Activated naive CD8-positive, alpha-beta T cell treated with anti-CD3 and anti-CD28 coated beads for 36 hours (primary cell): ENCODE data around the gene EGLN2. TPM values are rescaled to one million over a fixed set of nuclear protein-coding genes. Genes with fewer than 3 reads are reported as not detected.

Experiments
- DNase-seq: peaks from one replicate; pipeline ENCODE4 v3.0.0; 2021
- H3K27ac Mint-ChIP-seq: one replicate; pipeline ENCODE4 v1.8.0; 2022; ENCODE audit warnings: mild to moderate bottlenecking, moderate library complexity, mixed read lengths
- H3K27me3 Mint-ChIP-seq: one replicate; pipeline ENCODE4 v1.8.0; 2022; ENCODE audit warnings: mild to moderate bottlenecking, mixed read lengths
- H3K36me3 Mint-ChIP-seq: one replicate; pipeline ENCODE4 v1.8.0; 2021; ENCODE audit warnings: mild to moderate bottlenecking, mixed read lengths
- H3K4me1 Mint-ChIP-seq: one replicate; pipeline ENCODE4 v1.8.0; 2021; ENCODE audit warnings: mixed read lengths
- H3K4me3 Mint-ChIP-seq: one replicate; pipeline ENCODE4 v1.8.0; 2022; ENCODE audit warnings: mild to moderate bottlenecking, moderate library complexity, mixed read lengths
- H3K9me3 Mint-ChIP-seq: one replicate; pipeline ENCODE4 v1.8.0; 2022; ENCODE audit warnings: mixed read lengths
- total RNA-seq, 2 experiments: library from RNA; stranded (reverse); gene quantifications; one replicate each; pipeline ENCODE4 v1.2.3, GENCODE V29; 2021

EGLN2 gene
- total RNA-seq, 2 experiments from 2014 or later: 97.2 to 100 TPM

DNA sequence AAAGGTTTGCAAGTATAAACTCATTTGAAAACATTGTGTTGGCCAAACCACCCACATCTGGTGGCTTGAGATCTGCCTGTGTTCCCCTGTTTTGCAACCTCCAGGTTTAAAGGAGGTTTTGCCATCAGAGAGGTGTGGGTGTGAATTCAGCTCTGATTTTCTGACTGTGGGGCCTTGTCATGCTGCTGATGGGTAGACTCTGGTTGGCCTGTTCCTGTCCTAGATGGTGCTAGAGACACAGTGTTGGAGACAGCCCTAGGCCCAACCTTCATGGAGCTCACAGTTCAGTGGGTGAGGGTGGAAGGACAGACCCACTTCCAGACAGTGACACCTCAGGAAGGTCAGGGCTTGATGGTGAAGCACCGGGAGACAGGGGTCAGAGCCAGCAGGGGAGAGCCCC lies 13.5 kb upstream of the EGLN2 start:
- DNase-seq: no peak
- Mint-ChIP-seq H3K27me3 (no peaks in the 10 kb centered on the region), H3K36me3 (peaks cover 19% of the 10 kb centered on the region)

DNA sequence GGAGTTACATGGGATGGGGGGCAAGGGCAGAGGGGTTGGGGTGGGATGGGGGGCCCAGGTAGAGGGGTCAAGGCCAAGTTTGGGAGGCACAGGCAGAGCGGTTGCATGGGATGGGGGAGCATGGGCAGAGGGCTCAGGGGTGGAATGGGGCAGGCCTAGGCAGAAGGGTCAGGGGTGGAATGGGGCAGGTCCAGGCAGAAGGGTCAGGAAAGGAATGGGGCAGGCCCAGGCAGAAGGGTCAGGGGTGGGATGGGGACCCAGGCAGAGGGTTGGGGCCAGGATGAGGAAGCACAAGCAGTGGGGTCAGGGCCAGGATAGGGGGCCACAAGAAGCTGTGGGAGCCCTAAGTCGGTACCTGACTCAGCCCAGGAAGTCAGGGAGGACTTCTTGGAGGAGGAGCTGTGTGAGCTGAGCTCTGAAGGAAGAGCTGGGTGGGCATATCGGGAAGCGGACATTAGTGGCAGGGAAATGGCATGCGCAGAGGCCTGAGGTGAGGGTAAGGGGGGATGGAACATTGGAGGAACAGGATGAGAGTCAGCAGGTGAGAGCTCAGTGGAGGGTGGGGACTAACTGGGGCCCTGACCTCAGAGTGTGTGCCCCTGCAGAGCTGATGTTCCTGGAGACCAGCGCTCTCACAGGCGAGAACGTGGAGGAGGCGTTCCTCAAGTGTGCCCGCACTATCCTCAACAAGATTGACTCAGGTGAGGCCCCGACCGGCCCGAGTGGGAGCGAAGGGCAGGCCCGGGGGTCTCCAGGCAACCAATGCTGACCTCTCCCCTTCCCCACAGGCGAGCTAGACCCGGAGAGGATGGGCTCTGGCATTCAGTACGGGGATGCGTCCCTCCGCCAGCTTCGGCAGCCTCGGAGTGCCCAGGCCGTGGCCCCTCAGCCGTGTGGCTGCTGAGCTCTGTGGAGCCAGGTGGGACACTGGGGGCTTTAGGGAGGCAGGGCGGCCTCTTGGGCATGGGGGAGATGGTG lies 12.6 kb upstream of the EGLN2 start:
- H3K4me1 Mint-ChIP-seq: peaks cover 12% of the 10 kb centered on the region
- no peaks in the 10 kb centered on the region for H3K9me3 Mint-ChIP-seq
- no peak overlapping the region for H3K27ac Mint-ChIP-seq
- DNase-seq: no peak
- H3K4me3 Mint-ChIP-seq: no peak overlapping the region
- H3K36me3 Mint-ChIP-seq: peaks cover 17% of the 10 kb centered on the region
- H3K27me3 Mint-ChIP-seq: no peaks in the 10 kb centered on the region

More for the DNA sequence above, 13.5 kb upstream of the EGLN2 start:
- H3K9me3 Mint-ChIP-seq: no peaks in the 10 kb centered on the region
- no peak overlapping the region for H3K4me3 Mint-ChIP-seq
- peak overlapping the region; percentile 54 for H3K27ac Mint-ChIP-seq
- peaks cover 11% of the 10 kb centered on the region for H3K4me1 Mint-ChIP-seq

DNA sequence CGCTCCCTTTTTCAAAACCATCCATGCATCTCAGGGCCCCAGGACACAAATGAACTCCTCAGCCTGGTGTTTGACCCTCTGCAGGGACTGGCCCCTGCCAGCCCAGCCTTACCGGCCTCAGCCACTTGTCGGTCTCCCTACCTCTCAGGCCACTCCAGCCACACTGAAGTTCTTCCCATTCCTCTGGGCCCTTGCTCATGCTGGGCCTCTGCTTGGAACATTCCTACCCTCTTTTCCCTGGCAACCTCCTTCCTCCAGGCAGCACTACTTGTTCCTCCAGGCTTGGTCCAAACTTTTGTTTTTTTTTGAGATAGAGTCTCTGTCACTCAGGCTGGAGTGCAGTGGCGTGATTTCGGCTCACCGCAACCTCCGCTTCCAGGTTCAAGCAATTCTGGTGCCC lies 7.6 kb upstream of the EGLN2 start:
- peaks cover 25% of the 10 kb centered on the region for H3K4me1 Mint-ChIP-seq
- peaks cover 10% of the 10 kb centered on the region for H3K36me3 Mint-ChIP-seq

DNA sequence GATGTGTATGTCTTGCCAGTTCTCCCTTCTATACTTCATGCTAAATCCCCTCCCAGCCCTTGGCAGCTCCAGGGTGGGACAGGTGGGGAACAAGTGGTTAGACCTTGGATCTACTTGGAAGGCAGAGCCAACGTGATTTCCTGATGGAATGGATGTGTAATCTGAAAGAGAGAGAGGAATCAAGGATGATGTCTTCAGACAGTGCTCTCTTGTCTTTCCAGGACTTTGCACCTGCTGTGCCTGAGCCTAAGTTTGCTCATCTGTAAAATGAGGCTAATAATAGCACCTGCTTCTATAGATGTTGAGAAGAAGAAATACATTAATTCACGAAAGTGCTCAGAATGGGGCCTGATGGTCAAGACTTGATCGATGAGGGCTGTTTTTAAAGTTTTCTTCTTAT lies 7.0 kb upstream of the EGLN2 start:
- Mint-ChIP-seq H3K4me3 (peak overlapping the region; percentile 2), H3K27me3 (no peaks in the 10 kb centered on the region), H3K27ac (peak overlapping the region; percentile 86)

More for the DNA sequence above, 7.6 kb upstream of the EGLN2 start:
- Mint-ChIP-seq H3K4me3 (no peak overlapping the region), H3K27me3 (no peaks in the 10 kb centered on the region), H3K9me3 (no peaks in the 10 kb centered on the region), H3K27ac (peak overlapping the region; percentile 86)
- no peak for DNase-seq

DNA sequence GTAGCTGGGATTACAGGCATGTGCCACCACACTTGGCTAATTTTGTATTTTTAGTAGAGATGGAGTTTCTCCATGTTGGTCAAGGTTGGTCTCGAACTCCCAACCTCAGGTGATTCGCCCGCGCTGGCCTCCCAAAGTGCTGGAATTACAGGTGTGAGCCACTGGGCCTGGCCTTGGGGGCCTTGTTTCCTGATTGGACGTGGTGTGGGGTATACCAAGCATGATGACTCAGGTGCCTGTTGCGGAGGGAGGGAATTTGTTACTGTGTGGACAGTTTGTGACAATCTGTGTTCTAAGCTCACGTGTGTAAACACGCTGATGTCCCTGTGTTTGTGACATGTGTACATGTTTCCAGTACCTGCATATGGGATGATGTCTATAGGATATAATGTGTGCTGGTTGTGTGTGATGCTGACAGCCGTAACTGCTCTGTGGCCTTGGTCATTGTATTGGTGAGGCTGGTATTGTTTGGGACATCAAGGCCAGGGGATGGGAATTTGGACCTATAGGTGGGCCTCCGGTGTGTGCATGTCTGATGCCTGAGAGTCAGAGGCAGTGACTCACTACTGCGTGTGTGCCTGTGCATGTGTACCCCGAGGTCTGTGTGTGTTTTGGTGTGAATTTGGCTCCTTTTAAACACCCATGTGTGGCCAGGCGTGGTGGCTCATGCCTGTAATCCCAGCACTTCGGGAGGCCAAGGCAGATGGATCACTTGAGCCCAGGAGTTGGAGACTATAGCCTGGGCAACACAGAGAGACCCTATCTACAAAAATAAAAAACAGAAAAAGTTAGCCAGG lies 1.6 kb upstream of the EGLN2 start:
- Mint-ChIP-seq H3K36me3 (peaks cover 19% of the 10 kb centered on the region), H3K27ac (peak overlapping the region; percentile 95), H3K27me3 (no peaks in the 10 kb centered on the region), H3K9me3 (no peaks in the 10 kb centered on the region), H3K4me3 (peak overlapping the region; percentile 93), H3K4me1 (peaks cover 49% of the 10 kb centered on the region)
- DNase-seq: no peak

More for the DNA sequence above, 7.0 kb upstream of the EGLN2 start:
- Mint-ChIP-seq H3K36me3 (peaks cover 10% of the 10 kb centered on the region), H3K9me3 (no peaks in the 10 kb centered on the region), H3K4me1 (peaks cover 29% of the 10 kb centered on the region)
- no peak for DNase-seq

DNA sequence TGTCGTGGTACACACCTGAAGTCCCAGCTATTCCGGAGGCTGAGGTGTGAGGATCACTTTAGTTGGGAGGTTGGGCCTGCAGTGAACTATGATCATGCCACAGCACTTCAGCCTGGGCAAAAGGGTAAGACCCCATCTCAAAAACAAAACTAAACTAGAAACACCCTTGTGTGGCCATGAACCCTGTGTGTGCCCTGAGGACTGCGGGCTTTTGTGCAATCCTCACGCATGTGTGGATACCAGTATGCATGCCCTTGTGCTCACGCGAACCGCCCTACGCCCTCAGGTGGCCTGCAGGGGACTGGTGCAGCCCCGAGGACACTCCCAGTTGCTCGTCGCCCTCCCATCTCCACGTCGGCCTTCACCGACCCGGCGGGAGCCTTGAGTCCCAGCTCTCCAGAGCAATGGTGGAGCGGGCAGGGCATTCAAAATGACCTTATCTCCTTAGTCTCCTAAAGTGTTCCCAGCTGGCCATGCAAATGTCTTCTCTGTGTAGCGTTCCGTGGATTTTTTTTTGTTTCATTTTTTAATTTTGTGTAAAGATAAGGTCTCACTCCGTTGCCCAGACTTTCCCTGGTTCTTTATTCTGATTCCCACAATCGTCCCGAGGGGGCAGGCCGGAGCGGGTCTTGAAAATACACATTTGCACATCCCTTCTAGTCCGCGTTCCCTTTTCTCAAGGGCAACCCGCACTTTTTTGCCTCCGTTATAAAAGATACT lies 868 bp upstream of the EGLN2 start:
- Mint-ChIP-seq H3K4me1 (peaks cover 49% of the 10 kb centered on the region), H3K4me3 (peak overlapping the region; percentile 93), H3K9me3 (no peaks in the 10 kb centered on the region), H3K27me3 (no peaks in the 10 kb centered on the region), H3K27ac (peak overlapping the region; percentile 95), H3K36me3 (peaks cover 27% of the 10 kb centered on the region)
- DNase-seq: peak; percentile 76

DNA sequence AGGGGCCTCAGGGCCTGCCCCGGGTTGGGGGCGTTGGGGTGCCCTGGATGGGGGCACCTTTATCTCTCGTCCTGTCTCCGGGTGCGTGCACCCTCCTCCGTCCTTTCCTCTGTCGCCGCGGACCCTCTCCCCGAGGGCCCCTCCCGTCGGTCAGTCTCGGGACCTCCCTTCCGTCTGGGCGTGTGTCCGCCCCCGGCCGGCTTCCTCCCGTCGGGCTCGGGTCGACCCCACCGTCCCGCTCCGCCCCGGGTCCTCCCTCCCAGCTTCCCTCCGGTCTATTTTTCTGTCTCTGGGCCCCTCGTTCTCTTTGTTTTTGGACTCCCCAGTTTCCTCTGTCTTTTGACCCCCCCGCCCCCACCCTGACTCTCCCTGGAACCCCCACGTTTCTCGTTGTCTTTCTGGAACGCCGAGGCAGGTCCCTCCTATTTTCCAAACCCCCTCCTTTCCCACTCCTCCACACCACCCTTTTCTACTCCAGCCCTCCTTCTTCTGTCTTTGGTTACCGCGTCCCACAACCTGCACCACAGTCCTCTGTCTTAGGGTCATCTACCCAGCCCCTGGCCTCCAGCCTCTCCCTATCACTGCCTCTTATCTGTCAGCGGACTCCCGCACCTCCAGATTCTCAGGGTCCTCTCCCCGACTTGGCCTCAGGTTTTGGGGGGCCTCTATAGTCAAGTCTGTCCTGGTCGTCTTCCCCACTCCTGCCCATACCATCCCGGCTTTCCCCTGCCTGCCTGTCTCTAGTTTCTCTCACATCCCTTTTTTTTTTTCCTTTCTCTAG lies 757 bp downstream of the EGLN2 start:
- Mint-ChIP-seq H3K4me3 (peak overlapping the region; percentile 99), H3K36me3 (peaks cover 41% of the 10 kb centered on the region), H3K27ac (peak overlapping the region; percentile 90), H3K9me3 (no peaks in the 10 kb centered on the region), H3K27me3 (no peaks in the 10 kb centered on the region), H3K4me1 (peaks cover 64% of the 10 kb centered on the region)
- DNase-seq: peak; percentile 54

DNA sequence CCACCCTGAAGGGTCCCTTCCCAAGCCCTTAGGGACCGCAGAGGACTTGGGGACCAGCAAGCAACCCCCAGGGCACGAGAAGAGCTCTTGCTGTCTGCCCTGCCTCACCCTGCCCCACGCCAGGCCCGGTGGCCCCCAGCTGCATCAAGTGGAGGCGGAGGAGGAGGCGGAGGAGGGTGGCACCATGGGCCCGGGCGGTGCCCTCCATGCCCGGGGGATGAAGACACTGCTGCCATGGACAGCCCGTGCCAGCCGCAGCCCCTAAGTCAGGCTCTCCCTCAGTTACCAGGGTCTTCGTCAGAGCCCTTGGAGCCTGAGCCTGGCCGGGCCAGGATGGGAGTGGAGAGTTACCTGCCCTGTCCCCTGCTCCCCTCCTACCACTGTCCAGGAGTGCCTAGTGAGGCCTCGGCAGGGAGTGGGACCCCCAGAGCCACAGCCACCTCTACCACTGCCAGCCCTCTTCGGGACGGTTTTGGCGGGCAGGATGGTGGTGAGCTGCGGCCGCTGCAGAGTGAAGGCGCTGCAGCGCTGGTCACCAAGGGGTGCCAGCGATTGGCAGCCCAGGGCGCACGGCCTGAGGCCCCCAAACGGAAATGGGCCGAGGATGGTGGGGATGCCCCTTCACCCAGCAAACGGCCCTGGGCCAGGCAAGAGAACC lies 1.5 kb downstream of the EGLN2 start:
- no peaks in the 10 kb centered on the region for H3K27me3 Mint-ChIP-seq
- no peak for DNase-seq
- H3K4me3 Mint-ChIP-seq: peak overlapping the region; percentile 99
- peaks cover 72% of the 10 kb centered on the region for H3K4me1 Mint-ChIP-seq
- no peaks in the 10 kb centered on the region for H3K9me3 Mint-ChIP-seq
- H3K36me3 Mint-ChIP-seq: peaks cover 41% of the 10 kb centered on the region
- H3K27ac Mint-ChIP-seq: peak overlapping the region; percentile 90

DNA sequence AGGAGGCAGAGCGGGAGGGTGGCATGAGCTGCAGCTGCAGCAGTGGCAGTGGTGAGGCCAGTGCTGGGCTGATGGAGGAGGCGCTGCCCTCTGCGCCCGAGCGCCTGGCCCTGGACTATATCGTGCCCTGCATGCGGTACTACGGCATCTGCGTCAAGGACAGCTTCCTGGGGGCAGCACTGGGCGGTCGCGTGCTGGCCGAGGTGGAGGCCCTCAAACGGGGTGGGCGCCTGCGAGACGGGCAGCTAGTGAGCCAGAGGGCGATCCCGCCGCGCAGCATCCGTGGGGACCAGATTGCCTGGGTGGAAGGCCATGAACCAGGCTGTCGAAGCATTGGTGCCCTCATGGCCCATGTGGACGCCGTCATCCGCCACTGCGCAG lies 2.0 kb downstream of the EGLN2 start:
- H3K36me3 Mint-ChIP-seq: peaks cover 41% of the 10 kb centered on the region
- H3K27me3 Mint-ChIP-seq: no peaks in the 10 kb centered on the region
- no peaks in the 10 kb centered on the region for H3K9me3 Mint-ChIP-seq
- peak overlapping the region; percentile 90 for H3K27ac Mint-ChIP-seq
- DNase-seq: no peak
- H3K4me1 Mint-ChIP-seq: peaks cover 77% of the 10 kb centered on the region
- peak overlapping the region; percentile 99 for H3K4me3 Mint-ChIP-seq

DNA sequence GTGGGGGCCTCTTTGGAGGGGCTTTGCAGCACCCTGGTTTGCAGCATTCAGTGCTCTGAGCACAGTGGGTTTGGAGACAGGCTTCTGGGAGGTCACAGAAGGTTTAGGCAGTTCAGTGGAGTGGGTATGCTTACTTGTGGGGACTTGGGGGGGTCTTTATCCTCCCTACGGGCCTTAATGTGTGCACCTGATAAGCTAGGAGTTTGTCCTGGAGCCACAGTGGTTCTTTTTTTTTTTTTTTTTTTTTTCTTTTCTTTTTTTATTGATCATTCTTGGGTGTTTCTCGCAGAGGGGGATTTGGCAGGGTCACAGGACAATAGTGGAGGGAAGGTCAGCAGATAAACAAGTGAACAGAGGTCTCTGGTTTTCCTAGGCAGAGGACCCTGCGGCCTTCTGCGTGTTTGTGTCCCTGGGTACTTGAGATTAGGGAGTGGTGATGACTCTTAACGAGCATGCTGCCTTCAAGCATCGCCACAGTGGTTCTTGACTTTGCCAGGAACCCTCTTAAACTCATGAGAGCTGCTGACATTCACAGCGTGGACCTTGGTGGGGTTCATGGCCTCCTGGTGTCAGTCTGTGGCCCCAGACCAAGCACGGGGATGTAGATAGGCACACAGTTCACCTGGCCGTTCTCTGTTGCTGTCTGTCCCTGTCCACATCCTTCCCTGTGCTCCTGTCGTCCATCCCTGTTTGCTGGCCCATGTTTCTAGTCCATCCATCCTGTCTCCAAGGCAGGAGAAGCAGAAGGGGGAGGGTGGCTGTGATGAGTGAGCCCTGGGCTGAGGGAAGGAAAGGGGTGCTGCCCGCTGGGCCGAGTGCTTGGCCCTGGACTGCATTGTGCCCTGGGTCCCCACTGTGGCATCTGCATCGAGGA lies 2.7 kb downstream of the EGLN2 start:
- Mint-ChIP-seq H3K27ac (peak overlapping the region; percentile 99), H3K4me3 (peak overlapping the region; percentile 99), H3K4me1 (peaks cover 78% of the 10 kb centered on the region), H3K27me3 (no peaks in the 10 kb centered on the region), H3K36me3 (peaks cover 41% of the 10 kb centered on the region), H3K9me3 (no peaks in the 10 kb centered on the region)
- no peak for DNase-seq

DNA sequence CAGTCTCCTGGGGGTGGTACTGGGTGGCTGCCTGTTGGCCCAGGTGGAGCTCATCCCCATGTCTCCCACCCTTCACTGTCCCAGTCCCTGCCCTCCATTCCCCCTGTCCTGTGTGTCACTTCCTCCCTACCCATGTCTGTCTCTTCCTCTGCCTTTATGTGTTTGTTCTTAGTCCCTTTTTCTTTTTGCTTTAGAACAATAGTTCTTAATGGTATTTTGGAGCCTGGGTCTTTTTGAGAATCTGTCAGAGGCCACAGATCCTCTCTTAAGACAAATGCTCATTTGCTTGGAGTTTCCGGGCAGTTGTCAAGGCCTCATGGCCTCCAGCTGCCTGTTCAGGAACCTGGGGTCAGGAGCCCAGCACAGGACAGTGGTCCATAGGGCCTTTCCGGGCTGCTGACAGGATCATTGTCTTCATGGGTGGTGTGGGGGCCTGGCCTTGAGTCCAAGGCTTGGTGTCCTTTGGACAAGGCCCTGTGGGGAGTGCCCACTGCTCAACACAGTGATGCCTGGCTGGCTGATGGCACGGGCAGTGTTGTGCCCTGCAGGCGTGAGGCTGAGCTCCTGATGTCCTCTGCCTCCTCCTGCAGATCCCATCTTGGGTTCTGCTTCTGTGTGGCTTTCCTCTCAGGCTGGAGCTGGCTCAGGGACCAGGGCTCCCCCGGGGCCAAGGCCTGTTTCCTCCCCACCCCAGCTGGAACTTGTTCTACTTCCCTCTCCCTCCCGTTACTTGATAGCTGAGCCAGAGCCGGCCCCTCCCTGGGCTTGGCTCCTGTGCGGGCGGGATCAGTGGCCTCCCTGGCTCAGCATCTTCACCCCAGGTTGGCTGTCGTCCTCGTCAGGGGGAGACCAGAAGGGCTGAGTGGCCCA lies 3.5 kb downstream of the EGLN2 start:
- Mint-ChIP-seq H3K27me3 (no peaks in the 10 kb centered on the region), H3K36me3 (peaks cover 43% of the 10 kb centered on the region), H3K4me1 (peaks cover 79% of the 10 kb centered on the region), H3K9me3 (no peaks in the 10 kb centered on the region), H3K27ac (peak overlapping the region; percentile 99), H3K4me3 (peak overlapping the region; percentile 99)
- no peak for DNase-seq

DNA sequence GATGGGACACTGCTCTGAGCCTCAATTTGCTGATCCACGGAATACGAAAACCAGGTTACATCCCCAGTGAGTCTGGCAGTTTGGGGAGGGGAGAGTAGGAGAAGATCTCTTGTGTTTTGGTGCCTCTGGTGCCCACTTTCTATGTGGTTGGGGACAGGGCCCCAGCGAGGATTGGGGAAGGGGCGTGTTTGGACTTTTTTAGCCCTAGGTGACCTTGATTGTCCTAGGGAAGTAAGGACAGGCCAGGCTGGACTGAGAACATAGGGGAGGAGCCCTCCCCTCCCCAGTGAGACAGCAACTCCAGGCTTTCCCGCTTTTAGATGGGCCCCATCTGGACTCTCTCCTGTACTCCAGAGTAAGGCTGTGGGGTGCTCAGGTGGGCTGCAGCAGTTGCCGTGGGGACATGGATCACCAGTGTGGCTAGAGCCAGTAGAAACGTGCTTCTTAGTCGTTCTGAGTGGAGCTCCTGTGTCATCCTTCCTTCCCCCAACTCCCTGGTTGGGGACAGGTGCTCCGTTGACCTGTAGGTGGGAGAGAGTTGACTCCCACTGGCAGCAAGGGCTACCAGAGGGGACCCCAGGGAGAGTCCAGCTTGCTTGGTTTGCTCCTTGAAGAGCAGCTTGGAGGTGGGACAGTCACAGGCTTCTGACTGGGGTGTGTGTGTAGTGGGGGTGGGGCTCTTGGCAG lies 4.3 kb downstream of the EGLN2 start:
- Mint-ChIP-seq H3K27me3 (no peaks in the 10 kb centered on the region), H3K4me3 (peak overlapping the region; percentile 99), H3K36me3 (peaks cover 47% of the 10 kb centered on the region), H3K27ac (peak overlapping the region; percentile 99), H3K4me1 (peaks cover 77% of the 10 kb centered on the region), H3K9me3 (no peaks in the 10 kb centered on the region)
- DNase-seq: no peak
